ENCODE measurements around the gene TTC12. TPM values are rescaled to one million over a fixed set of nuclear protein-coding genes. Genes with fewer than 3 reads are reported as not detected.

TTC12 gene
- total and polyA plus RNA-seq, 2 of the 4 experiments (the other 2 are of a cell fraction): 10.0 to 14.7 TPM

DNA sequence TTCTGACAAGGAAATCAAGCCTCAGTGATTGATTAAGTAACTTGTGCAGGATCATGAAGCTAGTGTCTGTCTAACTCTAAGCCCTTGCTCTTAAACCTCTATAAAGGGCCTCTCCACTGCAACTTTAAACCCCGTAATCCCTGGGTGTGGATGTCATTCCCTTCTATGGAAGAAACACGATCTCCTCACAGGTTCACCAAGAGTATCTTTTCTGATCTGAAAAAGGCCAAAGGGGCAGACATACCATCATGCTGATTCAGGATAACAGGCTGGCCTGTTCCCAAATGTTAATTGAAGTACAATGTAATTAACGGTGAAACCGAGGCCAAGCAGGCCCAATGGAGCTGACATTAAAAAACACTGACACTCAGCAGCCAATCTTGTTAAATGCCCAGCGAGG, 17.1 kb downstream of the TTC12 start:
- Histone ChIP-seq H2BK15ac (ENCODE audit: low read depth, low read length) (no peak overlapping the region), H2AK5ac (ENCODE audit: low read depth, low read length) (no peak overlapping the region), H3K9me1 (ENCODE audit: insufficient read depth, low read length) (peaks cover 3% of the 10 kb centered on the region; the same call in 1 of the 2 replicates), H3K56ac (ENCODE audit: extremely low read depth, insufficient read depth, low read length) (no peak overlapping the region), H2BK120ac (ENCODE audit: low read depth, low read length) (no peak overlapping the region), H3K18ac (ENCODE audit: low read depth, low read length) (no peak overlapping the region), H4K20me1 (ENCODE audit: insufficient read depth, low read length) (no peaks in the 10 kb centered on the region), H3K9me3 (ENCODE audit: control insufficient read depth, insufficient read depth, low read length) (no peaks in the 10 kb centered on the region), H4K91ac (ENCODE audit: insufficient read depth, low read depth, low read length) (no peak overlapping the region), H2BK5ac (ENCODE audit: low read depth, low read length, poor library complexity, severe bottlenecking) (no peak overlapping the region), H3K79me1 (ENCODE audit: low read depth in 1 of 2, low read length in 2 of 2) (no peaks in the 10 kb centered on the region), H4K8ac (ENCODE audit: low read depth in 2 of 2, low read length in 2 of 2) (no peak overlapping the region), H2AFZ (replicated peaks; ENCODE audit: low read length, poor library complexity) (no peak overlapping the region), H2AK9ac (replicated peaks; ENCODE audit: low read depth, low read length, poor library complexity) (no peak overlapping the region), H3K4ac (ENCODE audit: low read depth, low read length) (no peak overlapping the region), H3K4me3 (ENCODE audit: insufficient read depth, low read depth, low read length) (no peak overlapping the region), H2BK20ac (ENCODE audit: low read depth, low read length) (no peak overlapping the region), H3K23ac (ENCODE audit: low read depth, low read length) (no peak overlapping the region), H3K4me2 (ENCODE audit: low read depth, low read length) (no peak overlapping the region), H3K4me1 (ENCODE audit: control insufficient read depth, insufficient read depth, low read length) (no peaks in the 10 kb centered on the region), H3K36me3 (ENCODE audit: control insufficient read depth, insufficient read depth, low read length) (peaks cover 13% of the 10 kb centered on the region), H3K27ac (ENCODE audit: insufficient read depth, low read length) (no peak overlapping the region), H4K5ac (ENCODE audit: low read depth, low read length) (no peak overlapping the region), H3K27me3 (ENCODE audit: control insufficient read depth, insufficient read depth, low read length) (no peaks in the 10 kb centered on the region), H3K9ac (ENCODE audit: low read depth, low read length) (no peak overlapping the region), H3K14ac (replicated peaks; ENCODE audit: low read depth, low read length) (no peak overlapping the region)
- POLR2A ChIA-PET (ENCODE audit: unreplicated experiment): no interaction called here
- 40% methylated on average over 1 of the region's 5 CpGs; no CpG with 5 or more reads in 1 of the 2 experiments for WGBS, 2 experiments (ENCODE audit: extremely low coverage in 2 of 2, insufficient read length in 1 of 2)
- TF ChIP-seq, protein P1, sequence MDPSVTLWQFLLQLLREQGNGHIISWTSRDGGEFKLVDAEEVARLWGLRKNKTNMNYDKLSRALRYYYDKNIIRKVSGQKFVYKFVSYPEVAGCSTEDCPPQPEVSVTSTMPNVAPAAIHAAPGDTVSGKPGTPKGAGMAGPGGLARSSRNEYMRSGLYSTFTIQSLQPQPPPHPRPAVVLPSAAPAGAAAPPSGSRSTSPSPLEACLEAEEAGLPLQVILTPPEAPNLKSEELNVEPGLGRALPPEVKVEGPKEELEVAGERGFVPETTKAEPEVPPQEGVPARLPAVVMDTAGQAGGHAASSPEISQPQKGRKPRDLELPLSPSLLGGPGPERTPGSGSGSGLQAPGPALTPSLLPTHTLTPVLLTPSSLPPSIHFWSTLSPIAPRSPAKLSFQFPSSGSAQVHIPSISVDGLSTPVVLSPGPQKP (IDR thresholded peaks at IDR 0.05; ENCODE audit: borderline replicate concordance, low read depth, low read length): no peak
- TF ChIP-seq RFX5 (IDR thresholded peaks at IDR 0.05; ENCODE audit: low read depth, low read length) (no peak), CEBPB (IDR thresholded peaks at IDR 0.05; ENCODE audit: low read depth, low read length) (no peak), FOS (IDR thresholded peaks at IDR 0.05; ENCODE audit: low read depth, low read length) (no peak)
- no peak for ATAC-seq (ENCODE audit: low read depth)
- CTCF ChIA-PET: no interaction called here
- BruUV-seq (replicated peaks): no TSS peak
- dilution Hi-C loops (cut with HindIII; ENCODE audit: low sequenced_read_pairs, unreplicated experiment) (no loop called here), in situ Hi-C loops (cut with MboI; ENCODE audit: low sequenced_read_pairs) (no loop called here), intact Hi-C loops (cut with micrococcal nuclease) (no loop called here)
- DNase-seq: no peak

All from IMR-90 (cell line).